ENCODE measurements around the gene SPTB.

Gene SPTB

GRCh38 chr14:64885559-64885958 lies 5.9 kb upstream of the SPTB start:
- no peak overlapping the region for H3K4me3 ChIP-seq (ENCODE audit: low read depth, low read length)

GRCh38 chr14:64880221-64881121 lies 764 bp upstream of the SPTB start:
- Histone ChIP-seq H3K9me3 (ENCODE audit: control insufficient read depth, insufficient read depth, low read depth, low read length) (no peaks in the 10 kb centered on the region), H3K4me3 (ENCODE audit: low read depth, low read length) (peak overlapping the region; percentile 67), H3K36me3 (ENCODE audit: control insufficient read depth, insufficient read depth, low read length) (no peaks in the 10 kb centered on the region), H3K4me1 (ENCODE audit: control insufficient read depth, insufficient read depth, low read length) (no peaks in the 10 kb centered on the region; the same call in 1 of the 2 replicates), H3K27me3 (ENCODE audit: control insufficient read depth, insufficient read depth, low read length) (peaks cover 89% of the 10 kb centered on the region), H3K9ac (ENCODE audit: low read length) (no peak overlapping the region), H3K27ac (ENCODE audit: low read depth, low read length) (no peak overlapping the region)

More at GRCh38 chr14:64885559-64885958, 5.9 kb upstream of the SPTB start:
- H3K27ac ChIP-seq (ENCODE audit: low read depth, low read length) = no peak overlapping the region
- no peaks in the 10 kb centered on the region for H3K4me1 ChIP-seq (ENCODE audit: control insufficient read depth, insufficient read depth, low read length)
- no peak overlapping the region for H3K9ac ChIP-seq (ENCODE audit: low read length)
- no peaks in the 10 kb centered on the region for H3K9me3 ChIP-seq (ENCODE audit: control insufficient read depth, insufficient read depth, low read depth, low read length)
- H3K36me3 ChIP-seq (ENCODE audit: control insufficient read depth, insufficient read depth, low read length) = no peaks in the 10 kb centered on the region
- peaks cover 52% of the 10 kb centered on the region for H3K27me3 ChIP-seq (ENCODE audit: control insufficient read depth, insufficient read depth, low read length)

DNA sequence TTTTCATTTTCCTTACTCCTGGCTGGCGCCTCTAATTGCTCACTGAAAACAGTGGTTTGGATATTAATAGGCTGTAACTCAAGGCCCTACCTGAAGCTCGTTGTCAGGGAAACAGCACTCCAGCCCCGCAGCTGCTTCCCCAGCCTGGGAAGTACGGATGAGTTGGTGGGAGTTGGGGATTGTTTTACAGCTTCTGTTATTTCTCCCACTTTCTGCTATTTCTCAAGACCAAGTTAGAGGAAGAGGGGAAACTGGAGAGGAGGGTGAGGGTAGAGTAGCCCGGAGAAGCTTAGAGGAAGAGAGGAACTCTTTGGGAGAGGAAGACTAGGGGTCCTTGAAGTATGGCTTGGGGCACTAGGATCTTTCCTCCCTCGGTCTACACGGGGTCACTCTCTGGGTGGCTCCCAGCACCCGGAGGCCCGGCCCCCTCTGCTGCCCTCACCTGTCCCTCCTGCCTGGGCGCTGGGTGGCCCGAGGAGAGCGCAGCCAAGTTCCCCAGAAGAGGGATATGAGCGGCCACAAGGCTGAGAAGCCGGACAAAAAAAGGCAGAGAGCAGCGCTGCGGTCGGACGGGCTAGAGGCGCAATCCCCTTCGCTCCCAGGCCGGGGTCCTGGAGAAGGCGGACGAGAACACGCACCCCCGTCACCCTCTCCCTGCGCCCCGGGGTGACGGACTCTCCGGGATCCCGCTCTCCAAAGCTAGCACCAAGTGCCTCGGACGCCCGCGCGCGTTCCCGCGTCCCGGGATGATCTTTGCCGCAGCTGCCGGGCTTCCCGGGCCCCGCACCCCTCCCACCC lies 671 bp downstream of the SPTB start:
- Histone ChIP-seq H3K27me3 (ENCODE audit: control insufficient read depth, insufficient read depth, low read length) (peaks cover 84% of the 10 kb centered on the region), H3K9ac (ENCODE audit: low read length) (peak overlapping the region; percentile 29), H3K9me3 (ENCODE audit: control insufficient read depth, insufficient read depth, low read depth, low read length) (no peaks in the 10 kb centered on the region), H3K36me3 (ENCODE audit: control insufficient read depth, insufficient read depth, low read length) (no peaks in the 10 kb centered on the region), H3K4me1 (ENCODE audit: control insufficient read depth, insufficient read depth, low read length) (no peaks in the 10 kb centered on the region; the same call in 1 of the 2 replicates), H3K27ac (ENCODE audit: low read depth, low read length) (no peak overlapping the region), H3K4me3 (ENCODE audit: low read depth, low read length) (peak overlapping the region; percentile 67)

DNA sequence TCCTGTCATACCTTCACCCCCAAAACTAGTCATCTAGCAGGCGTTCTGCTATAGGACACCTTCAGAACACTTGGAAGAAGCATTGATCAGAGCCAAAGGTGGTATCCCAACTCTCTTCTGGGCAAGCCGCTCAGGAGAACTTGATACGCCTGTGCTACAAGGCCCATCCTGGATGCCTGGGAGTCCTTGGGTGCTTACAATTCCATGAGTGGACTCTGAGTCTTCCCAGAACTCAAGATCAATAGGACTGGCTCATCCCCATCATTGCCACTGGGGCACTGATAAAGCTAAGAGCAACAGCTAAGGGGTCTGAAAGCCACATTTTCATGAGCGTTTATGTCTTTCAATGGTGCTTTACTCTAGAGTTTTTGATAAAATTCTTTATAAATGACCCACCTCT lies 1.9 kb downstream of the SPTB start:
- no peak overlapping the region for H3K9ac ChIP-seq (ENCODE audit: low read length)
- H3K27me3 ChIP-seq (ENCODE audit: control insufficient read depth, insufficient read depth, low read length) = peaks cover 75% of the 10 kb centered on the region
- no peaks in the 10 kb centered on the region for H3K9me3 ChIP-seq (ENCODE audit: control insufficient read depth, insufficient read depth, low read depth, low read length)

GRCh38 chr14:64875350-64875749 lies 4.4 kb downstream of the SPTB start:
- Histone ChIP-seq H3K9me3 (ENCODE audit: control insufficient read depth, insufficient read depth, low read depth, low read length) (no peaks in the 10 kb centered on the region), H3K27me3 (ENCODE audit: control insufficient read depth, insufficient read depth, low read length) (peaks cover 50% of the 10 kb centered on the region), H3K4me3 (ENCODE audit: low read depth, low read length) (no peak overlapping the region), H3K9ac (ENCODE audit: low read length) (no peak overlapping the region), H3K27ac (ENCODE audit: low read depth, low read length) (no peak overlapping the region), H3K4me1 (ENCODE audit: control insufficient read depth, insufficient read depth, low read length) (no peaks in the 10 kb centered on the region; the same call in 1 of the 2 replicates), H3K36me3 (ENCODE audit: control insufficient read depth, insufficient read depth, low read length) (no peaks in the 10 kb centered on the region)

More for the DNA sequence above, 1.9 kb downstream of the SPTB start:
- H3K4me1 ChIP-seq (ENCODE audit: control insufficient read depth, insufficient read depth, low read length) = no peaks in the 10 kb centered on the region; the same call in 1 of the 2 replicates
- no peaks in the 10 kb centered on the region for H3K36me3 ChIP-seq (ENCODE audit: control insufficient read depth, insufficient read depth, low read length)
- H3K4me3 ChIP-seq (ENCODE audit: low read depth, low read length) = no peak overlapping the region
- H3K27ac ChIP-seq (ENCODE audit: low read depth, low read length) = no peak overlapping the region

- Histone ChIP-seq H3K9me3 (ENCODE audit: control insufficient read depth, insufficient read depth, low read depth, low read length) (no peaks in the 10 kb centered on the region), H3K27me3 (ENCODE audit: control insufficient read depth, insufficient read depth, low read length) (peaks cover 35% of the 10 kb centered on the region), H3K4me3 (ENCODE audit: low read depth, low read length) (no peak overlapping the region)
Measured at GRCh38 chr14:64873506-64874219, 6.0 kb downstream of the SPTB start.

DNA sequence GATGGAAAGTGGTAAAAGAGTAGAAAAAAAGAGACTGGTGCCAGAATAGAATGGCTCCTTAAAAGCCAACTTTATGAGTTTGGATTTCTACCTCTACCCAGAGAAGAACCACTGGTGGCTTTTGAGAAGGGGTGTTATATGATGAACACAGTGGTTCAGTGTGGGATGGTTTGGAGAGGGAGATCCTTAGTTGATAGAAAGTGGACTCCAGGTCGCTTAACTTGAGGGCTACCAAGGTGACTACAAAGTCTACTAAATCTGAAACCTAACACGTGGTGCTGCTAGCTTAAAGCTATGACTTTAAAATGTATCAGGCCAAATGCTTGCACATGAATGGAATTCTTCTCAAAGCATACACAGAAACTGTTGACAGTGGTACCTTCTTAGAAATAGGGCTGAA lies 8.4 kb downstream of the SPTB start:
- H3K9me3 ChIP-seq (ENCODE audit: control insufficient read depth, insufficient read depth, low read depth, low read length) = no peaks in the 10 kb centered on the region
- H3K27me3 ChIP-seq (ENCODE audit: control insufficient read depth, insufficient read depth, low read length) = peaks cover 12% of the 10 kb centered on the region
- no peak overlapping the region for H3K9ac ChIP-seq (ENCODE audit: low read length)
- peaks cover 2% of the 10 kb centered on the region; the same call in 1 of the 2 replicates for H3K4me1 ChIP-seq (ENCODE audit: control insufficient read depth, insufficient read depth, low read length)
- no peak overlapping the region for H3K27ac ChIP-seq (ENCODE audit: low read depth, low read length)
- H3K36me3 ChIP-seq (ENCODE audit: control insufficient read depth, insufficient read depth, low read length) = no peaks in the 10 kb centered on the region
- H3K4me3 ChIP-seq (ENCODE audit: low read depth, low read length) = no peak overlapping the region

More at GRCh38 chr14:64873506-64874219, 6.0 kb downstream of the SPTB start:
- no peak overlapping the region for H3K27ac ChIP-seq (ENCODE audit: low read depth, low read length)
- H3K36me3 ChIP-seq (ENCODE audit: control insufficient read depth, insufficient read depth, low read length) = no peaks in the 10 kb centered on the region
- no peak overlapping the region for H3K9ac ChIP-seq (ENCODE audit: low read length)
- no peaks in the 10 kb centered on the region; the same call in 1 of the 2 replicates for H3K4me1 ChIP-seq (ENCODE audit: control insufficient read depth, insufficient read depth, low read length)

- no peak overlapping the region for H3K4me3 ChIP-seq (ENCODE audit: low read depth, low read length)
- H3K9ac ChIP-seq (ENCODE audit: low read length) = no peak overlapping the region
- no peaks in the 10 kb centered on the region for H3K9me3 ChIP-seq (ENCODE audit: control insufficient read depth, insufficient read depth, low read depth, low read length)
- peaks cover 3% of the 10 kb centered on the region; the same call in 1 of the 2 replicates for H3K27me3 ChIP-seq (ENCODE audit: control insufficient read depth, insufficient read depth, low read length)
- no peaks in the 10 kb centered on the region for H3K36me3 ChIP-seq (ENCODE audit: control insufficient read depth, insufficient read depth, low read length)
- H3K4me1 ChIP-seq (ENCODE audit: control insufficient read depth, insufficient read depth, low read length) = peaks cover 14% of the 10 kb centered on the region
- no peak overlapping the region for H3K27ac ChIP-seq (ENCODE audit: low read depth, low read length)
Measured at GRCh38 chr14:64870160-64870559, 9.5 kb downstream of the SPTB start.

GRCh38 chr14:64868841-64869240 lies 10.9 kb downstream of the SPTB start:
- H3K4me3 ChIP-seq (ENCODE audit: low read depth, low read length) = no peak overlapping the region
- H3K9ac ChIP-seq (ENCODE audit: low read length) = no peak overlapping the region
- H3K9me3 ChIP-seq (ENCODE audit: control insufficient read depth, insufficient read depth, low read depth, low read length) = no peaks in the 10 kb centered on the region
- no peak overlapping the region for H3K27ac ChIP-seq (ENCODE audit: low read depth, low read length)
- no peaks in the 10 kb centered on the region for H3K36me3 ChIP-seq (ENCODE audit: control insufficient read depth, insufficient read depth, low read length)
- peaks cover 18% of the 10 kb centered on the region for H3K4me1 ChIP-seq (ENCODE audit: control insufficient read depth, insufficient read depth, low read length)
- no peaks in the 10 kb centered on the region for H3K27me3 ChIP-seq (ENCODE audit: control insufficient read depth, insufficient read depth, low read length)

GRCh38 chr14:64868379-64868778 lies 11.3 kb downstream of the SPTB start:
- Histone ChIP-seq H3K9me3 (ENCODE audit: control insufficient read depth, insufficient read depth, low read depth, low read length) (no peaks in the 10 kb centered on the region), H3K27ac (ENCODE audit: low read depth, low read length) (no peak overlapping the region), H3K36me3 (ENCODE audit: control insufficient read depth, insufficient read depth, low read length) (no peaks in the 10 kb centered on the region), H3K9ac (ENCODE audit: low read length) (no peak overlapping the region), H3K4me3 (ENCODE audit: low read depth, low read length) (no peak overlapping the region), H3K27me3 (ENCODE audit: control insufficient read depth, insufficient read depth, low read length) (no peaks in the 10 kb centered on the region), H3K4me1 (ENCODE audit: control insufficient read depth, insufficient read depth, low read length) (peaks cover 18% of the 10 kb centered on the region)

Data from HUES6 (cell line).